ENCODE measurements around the gene TEK.
"Not testable (repeated sequence)": the region's sequence is repeated elsewhere in the genome, so short reads cannot be mapped to it uniquely, and the experiment has no call there.

Gene TEK

GRCh38 chr9:27108981-27109541 is at the start of gene TEK:
TSS of gene TEK (plus strand) at chr9:27109225. CDS start at chr9:27109591, 366 bp downstream.
- FAIRE-seq (no peak), DNase-seq (ENCODE audit: insufficient read length, low spot score) (no peak)

GRCh38 chr9:27059412-27059811 is 49.6 kb upstream of the TEK start:
- no peak for DNase-seq (ENCODE audit: insufficient read length, low spot score)
- FAIRE-seq, result no peak

- no peak for FAIRE-seq
Observed at GRCh38 chr9:27059907-27060306, 49.1 kb upstream of the TEK start.

GRCh38 chr9:27065288-27065687 is 43.7 kb upstream of the TEK start:
- DNase-seq (ENCODE audit: insufficient read length, low spot score) (no peak), FAIRE-seq (no peak)

More at GRCh38 chr9:27059907-27060306, 49.1 kb upstream of the TEK start:
- DNase-seq (ENCODE audit: insufficient read length, low spot score), result no peak

GRCh38 chr9:27073841-27074728 is 34.9 kb upstream of the TEK start:
- FAIRE-seq (no peak), DNase-seq (ENCODE audit: insufficient read length, low spot score) (no peak)

GRCh38 chr9:27078685-27079084 is 30.3 kb upstream of the TEK start:
- DNase-seq (ENCODE audit: insufficient read length, low spot score) (no peak), FAIRE-seq (no peak)

GRCh38 chr9:27085456-27085855 is 23.6 kb upstream of the TEK start:
- FAIRE-seq, result no peak
- no peak for DNase-seq (ENCODE audit: insufficient read length, low spot score)

- FAIRE-seq (no peak), DNase-seq (ENCODE audit: insufficient read length, low spot score) (no peak)
Observed at GRCh38 chr9:27086818-27087680, 22.0 kb upstream of the TEK start.

- FAIRE-seq, result no peak
- DNase-seq (ENCODE audit: insufficient read length, low spot score), result no peak
Observed at GRCh38 chr9:27088981-27089380, 20.0 kb upstream of the TEK start.

- DNase-seq (ENCODE audit: insufficient read length, low spot score), result no peak
- FAIRE-seq, result no peak
Observed at GRCh38 chr9:27089706-27090105, 19.3 kb upstream of the TEK start.

GRCh38 chr9:27090231-27090630 is 18.8 kb upstream of the TEK start:
- DNase-seq (ENCODE audit: insufficient read length, low spot score) (no peak), FAIRE-seq (no peak)

- no peak for FAIRE-seq
- no peak for DNase-seq (ENCODE audit: insufficient read length, low spot score)
Observed at GRCh38 chr9:27090711-27091110, 18.3 kb upstream of the TEK start.

GRCh38 chr9:27092496-27092895 is 16.5 kb upstream of the TEK start:
- not testable (repeated sequence) for DNase-seq (ENCODE audit: insufficient read length, low spot score); FAIRE-seq

GRCh38 chr9:27093384-27094067 is 15.5 kb upstream of the TEK start:
- FAIRE-seq; DNase-seq (ENCODE audit: insufficient read length, low spot score): not testable (repeated sequence)

- no peak for FAIRE-seq
Observed at GRCh38 chr9:27094640-27095298, 14.3 kb upstream of the TEK start.

GRCh38 chr9:27107241-27107640 is 1.8 kb upstream of the TEK start:
- no peak for DNase-seq (ENCODE audit: insufficient read length, low spot score)
- FAIRE-seq, result no peak

More at GRCh38 chr9:27094640-27095298, 14.3 kb upstream of the TEK start:
- DNase-seq (ENCODE audit: insufficient read length, low spot score), result no peak

GRCh38 chr9:27109621-27110020 is 596 bp downstream of the TEK start:
- FAIRE-seq (no peak), DNase-seq (ENCODE audit: insufficient read length, low spot score) (no peak)

- no peak for FAIRE-seq
- no peak for DNase-seq (ENCODE audit: insufficient read length, low spot score)
Observed at GRCh38 chr9:27110181-27110580, 1.2 kb downstream of the TEK start.

GRCh38 chr9:27112235-27112634 is 3.2 kb downstream of the TEK start:
- DNase-seq (ENCODE audit: insufficient read length, low spot score), result no peak
- no peak for FAIRE-seq

GRCh38 chr9:27117489-27118135 is 8.6 kb downstream of the TEK start:
- DNase-seq (ENCODE audit: insufficient read length, low spot score), result no peak
- FAIRE-seq, result no peak

All from HTR-8/SVneo (cell line).